SK-N-SH (cell line): ENCODE results near the gene TMEM145.

ENCODE experiments used
- RAD21 ChIP-seq: IDR thresholded peaks from 2 replicates; pipeline ENCODE4 v1.6.1; 2012; ENCODE audit warnings: mild to moderate bottlenecking, low read length
- RFX5 ChIP-seq: IDR thresholded peaks from 2 replicates; pipeline ENCODE4 v1.6.1; 2012; ENCODE audit warnings: mild to moderate bottlenecking, improper control_type of control experiment, low read length
- TF ChIP-seq, protein P1 (sequence below): fragments of 200-600 bp; sonication (generic); IDR thresholded peaks from 2 replicates; pipeline ENCODE4 v1.6.1; 2017; ENCODE audit warnings: antibody characterized with exemption, mild to moderate bottlenecking, moderate library complexity

DNA sequence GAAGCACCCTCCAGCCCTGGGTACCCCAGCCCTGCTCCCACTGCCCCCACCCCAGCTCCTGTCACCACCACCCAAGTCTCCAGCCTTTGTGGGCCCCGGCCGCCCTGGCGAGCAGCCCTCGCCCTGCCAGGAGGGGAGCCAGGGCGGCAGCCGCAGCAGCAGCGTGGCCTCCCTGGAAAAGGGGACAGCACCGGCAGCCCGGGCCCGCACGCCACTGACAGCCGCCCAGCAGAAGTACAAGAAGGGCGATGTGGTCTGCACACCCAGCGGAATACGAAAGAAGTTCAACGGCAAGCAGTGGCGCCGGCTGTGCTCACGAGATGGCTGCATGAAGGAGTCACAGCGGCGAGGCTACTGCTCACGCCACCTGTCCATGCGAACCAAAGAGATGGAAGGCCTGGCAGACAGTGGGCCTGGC is 40.1 kb upstream of the TMEM145 start:
- TF ChIP-seq, protein P1, sequence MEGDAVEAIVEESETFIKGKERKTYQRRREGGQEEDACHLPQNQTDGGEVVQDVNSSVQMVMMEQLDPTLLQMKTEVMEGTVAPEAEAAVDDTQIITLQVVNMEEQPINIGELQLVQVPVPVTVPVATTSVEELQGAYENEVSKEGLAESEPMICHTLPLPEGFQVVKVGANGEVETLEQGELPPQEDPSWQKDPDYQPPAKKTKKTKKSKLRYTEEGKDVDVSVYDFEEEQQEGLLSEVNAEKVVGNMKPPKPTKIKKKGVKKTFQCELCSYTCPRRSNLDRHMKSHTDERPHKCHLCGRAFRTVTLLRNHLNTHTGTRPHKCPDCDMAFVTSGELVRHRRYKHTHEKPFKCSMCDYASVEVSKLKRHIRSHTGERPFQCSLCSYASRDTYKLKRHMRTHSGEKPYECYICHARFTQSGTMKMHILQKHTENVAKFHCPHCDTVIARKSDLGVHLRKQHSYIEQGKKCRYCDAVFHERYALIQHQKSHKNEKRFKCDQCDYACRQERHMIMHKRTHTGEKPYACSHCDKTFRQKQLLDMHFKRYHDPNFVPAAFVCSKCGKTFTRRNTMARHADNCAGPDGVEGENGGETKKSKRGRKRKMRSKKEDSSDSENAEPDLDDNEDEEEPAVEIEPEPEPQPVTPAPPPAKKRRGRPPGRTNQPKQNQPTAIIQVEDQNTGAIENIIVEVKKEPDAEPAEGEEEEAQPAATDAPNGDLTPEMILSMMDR: no peak
- TF ChIP-seq RAD21 (no peak), RFX5 (no peak)
